Pancreas (tissue), 10 donors: ENCODE measurements around the gene ZDHHC22. TPM values are rescaled to one million over a fixed set of nuclear protein-coding genes. Genes with fewer than 3 reads are reported as not detected.

ENCODE experiments used
- ATAC-seq, 4 donors: fragments of 200-7000 bp; cut with Tn5 transposase; one replicate each; pipeline versions ENCODE4 v1.8.0 to v1.9.1; 2020; ENCODE audit warnings: mild to moderate bottlenecking in 4 of 4, moderate library complexity in 4 of 4
- DNase-seq, 6 donors: peaks; one replicate each; pipeline ENCODE4 v3.0.0-alpha.2; 2020
- FAIRE-seq: peaks from 2 replicates; lab custom pipeline; 2012; peaks lifted over from hg19 to GRCh38; lab: Jason Lieb, UNC
- H3K27ac ChIP-seq, 4 donors: fragments of 200-600 bp; sonication (generic); 1 replicate in 3 of 4; 2 replicates in 1 of 4; pipeline versions ENCODE4 v1.5.0 to v1.8.0; 2020
- H3K27me3 ChIP-seq, 4 donors: fragments of 200-600 bp; one replicate each; pipeline ENCODE4 v1.8.0; 2021
- H3K36me3 ChIP-seq, 3 donors: fragments of 200-600 bp; sonication (generic) in 1 of 3; one replicate each; pipeline versions ENCODE4 v1.5.0 to v1.8.0; 2020 to 2021
- H3K4me1 ChIP-seq, 3 donors: fragments of 200-600 bp; one replicate each; pipeline ENCODE4 v1.8.0; 2021
- H3K4me3 ChIP-seq, 4 donors: fragments of 200-600 bp; sonication (generic) in 2 of 4; one replicate each; pipeline versions ENCODE4 v1.5.0 to v1.8.0; 2020 to 2021
- H3K9me3 ChIP-seq, 4 donors: fragments of 200-600 bp; one replicate each; pipeline ENCODE4 v1.8.0; 2021
- WGBS, 2 donors: extraction: QIAGEN DNeasy Blood & Tissue Kit; methylation state at CpG; one replicate each; pipeline ENCODE4 v1.1.7; 2013; 5-methylcytosine and 5-hydroxymethylcytosine counted together
- intact Hi-C, 3 donors: fragments of 100-400 bp; cut with DNase I; formaldehyde crosslinking; loops; one replicate each; pipeline versions ENCODE4 v1.11.1 to v1.14.2; 2022
- polyA plus RNA-seq, 2 donors: library from polyadenylated mRNA; stranded (reverse); fragments of 200-250 nt; gene quantifications; one replicate each; pipeline ENCODE4 v1.2.3, GENCODE V29; 2013
- total RNA-seq, 6 donors: library from RNA; stranded (reverse); fragmentation: NEBNext Ultra II Directional in 4 of 6; extraction: Animal tissue kit (Norgen Biotek cat#: 25700) in 4 of 6; gene quantifications; one replicate each; pipeline versions ENCODE4 v1.2.1 to v1.2.4, GENCODE V29; 2021 to 2023
- TF ChIP-seq, protein P1 (sequence below), 4 donors: fragments of 200-600 bp; sonication (generic) in 3 of 4; IDR thresholded peaks; one replicate each; pipeline versions ENCODE4 v1.5.0 to v1.8.0; 2021; ENCODE audit warnings: antibody characterized with exemption in 4 of 4
- donor health status: healthy with polysubstance abuse.
- donor health status: DM: no; HTN: no; CAD: no; lungs with moderate emphysema.
- donor health status: DM: no; HTN: no; CAD: no.
- donor health status: control.
- donor health status: control.
- donor health status: Bipolar disorder and iron deficiency.
- donor health status: DM: yes; HTN: yes; CAD: no.
- donor health status: DM: no; HTN: no; CAD: no.
- donor health status: DM: no; HTN: no; CAD: no.
- donor health status: DM: yes; HTN: yes; CAD: no.

The ZDHHC22 gene
- total and polyA plus RNA-seq, 8 donors = 0.04 to 0.19 (median 0.04) TPM; not detected in 5

DNA sequence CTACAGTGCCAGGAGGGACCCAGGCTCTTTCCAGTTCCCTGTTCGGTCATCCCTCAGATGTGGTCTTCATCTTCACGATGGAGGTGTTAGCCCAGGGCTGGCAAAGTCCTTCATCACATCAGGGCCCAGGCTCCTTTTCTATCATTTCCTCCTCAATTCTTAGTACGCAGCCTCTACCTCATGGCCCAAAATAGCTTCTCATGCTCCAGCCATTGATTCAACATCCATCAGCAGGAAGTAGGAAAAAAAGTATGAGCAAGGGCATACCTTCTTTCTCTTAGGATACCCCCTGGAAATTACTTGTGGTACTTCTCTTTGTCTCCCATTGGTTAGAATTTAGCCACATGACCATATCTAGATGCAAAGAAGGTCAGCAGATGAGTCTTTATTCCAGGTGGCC, 12.2 kb upstream of the ZDHHC22 start:
- H3K27me3 ChIP-seq = no peaks in the 10 kb centered on the region
- TF ChIP-seq, protein P1, sequence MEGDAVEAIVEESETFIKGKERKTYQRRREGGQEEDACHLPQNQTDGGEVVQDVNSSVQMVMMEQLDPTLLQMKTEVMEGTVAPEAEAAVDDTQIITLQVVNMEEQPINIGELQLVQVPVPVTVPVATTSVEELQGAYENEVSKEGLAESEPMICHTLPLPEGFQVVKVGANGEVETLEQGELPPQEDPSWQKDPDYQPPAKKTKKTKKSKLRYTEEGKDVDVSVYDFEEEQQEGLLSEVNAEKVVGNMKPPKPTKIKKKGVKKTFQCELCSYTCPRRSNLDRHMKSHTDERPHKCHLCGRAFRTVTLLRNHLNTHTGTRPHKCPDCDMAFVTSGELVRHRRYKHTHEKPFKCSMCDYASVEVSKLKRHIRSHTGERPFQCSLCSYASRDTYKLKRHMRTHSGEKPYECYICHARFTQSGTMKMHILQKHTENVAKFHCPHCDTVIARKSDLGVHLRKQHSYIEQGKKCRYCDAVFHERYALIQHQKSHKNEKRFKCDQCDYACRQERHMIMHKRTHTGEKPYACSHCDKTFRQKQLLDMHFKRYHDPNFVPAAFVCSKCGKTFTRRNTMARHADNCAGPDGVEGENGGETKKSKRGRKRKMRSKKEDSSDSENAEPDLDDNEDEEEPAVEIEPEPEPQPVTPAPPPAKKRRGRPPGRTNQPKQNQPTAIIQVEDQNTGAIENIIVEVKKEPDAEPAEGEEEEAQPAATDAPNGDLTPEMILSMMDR (IDR thresholded peaks at IDR 0.05) = no peak
- FAIRE-seq = no peak

DNA sequence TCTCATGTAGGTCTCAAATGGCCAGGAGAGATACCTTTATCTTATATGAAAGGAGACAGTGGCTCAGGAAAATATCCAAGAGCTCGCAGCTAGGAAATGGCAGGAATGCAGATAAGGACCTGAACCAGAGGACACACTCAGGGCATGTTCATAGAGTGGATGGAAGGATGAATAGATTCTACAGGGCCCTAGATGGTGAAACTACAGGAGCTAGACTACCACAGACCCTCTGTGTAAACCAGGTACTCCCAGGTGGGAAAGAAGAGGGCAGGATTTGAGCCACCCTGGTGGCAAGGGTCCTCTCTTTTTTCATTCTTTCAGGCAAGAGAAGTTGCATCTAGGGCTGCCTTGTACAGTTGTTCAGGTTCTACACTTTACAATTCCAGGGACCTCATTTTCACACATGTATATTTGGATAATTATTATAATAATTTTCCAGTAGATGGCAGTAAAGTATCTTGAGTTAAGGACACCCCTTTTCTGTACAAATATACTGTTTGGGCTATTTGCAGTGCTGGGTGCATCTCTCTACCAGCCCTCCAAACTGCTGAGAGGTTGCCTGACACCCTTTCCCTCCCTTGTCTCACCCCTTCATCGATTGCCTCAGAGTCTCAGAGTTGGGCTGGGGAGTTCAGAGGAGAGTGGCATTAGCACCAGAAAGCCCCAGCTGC, 10.5 kb upstream of the ZDHHC22 start:
- TF ChIP-seq, protein P1 (IDR thresholded peaks at IDR 0.05) = no peak
- FAIRE-seq = no peak

More for the DNA sequence above, 12.2 kb upstream of the ZDHHC22 start:
- DNase-seq = no peak
- Histone ChIP-seq H3K4me3 (no peak overlapping the region), H3K27ac (no peak overlapping the region), H3K9me3 (no peaks in the 10 kb centered on the region), H3K36me3 (no peaks in the 10 kb centered on the region), H3K4me1 (no peaks in the 10 kb centered on the region)
- ATAC-seq = no peak
- WGBS, 2 donors = 81 to 93% methylated on average over 3 of the region's 3 CpGs
- intact Hi-C loops = loop anchor here in 1 of 3 donors (10.0 kb wide), 1 partner anchor 161 kb away; no protein-coding TSS in a partner anchor

DNA sequence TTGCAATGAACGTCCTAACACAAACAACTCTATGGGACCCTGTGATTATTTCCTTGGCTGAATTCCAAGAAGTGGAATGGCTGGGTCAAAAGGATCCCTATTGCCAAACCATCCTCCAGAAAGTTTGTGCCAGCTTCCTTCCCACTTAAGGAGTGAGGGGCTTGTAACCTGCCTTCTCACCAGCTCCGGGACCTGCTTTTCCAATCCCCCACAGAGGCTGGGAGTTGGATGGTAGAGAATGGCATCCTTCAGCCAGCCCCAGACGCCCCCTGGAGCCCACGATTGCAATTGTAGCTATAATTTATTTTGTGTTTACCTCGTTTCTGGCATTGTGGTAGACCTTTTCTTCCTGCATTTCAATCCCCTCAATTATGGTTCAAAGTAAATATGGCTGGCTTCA, 9.7 kb upstream of the ZDHHC22 start:
- H3K4me3 ChIP-seq = no peak overlapping the region
- intact Hi-C loops = loop anchor here in 1 of 3 donors (10.0 kb wide), 1 partner anchor 164 kb away; no protein-coding TSS in a partner anchor
- no peaks in the 10 kb centered on the region for H3K9me3 ChIP-seq
- 2% methylated on average over 5 of the region's 5 CpGs for WGBS, 2 donors
- no peaks in the 10 kb centered on the region for H3K36me3 ChIP-seq
- TF ChIP-seq, protein P1 (IDR thresholded peaks at IDR 0.05) = no peak
- no peaks in the 10 kb centered on the region for H3K27me3 ChIP-seq
- FAIRE-seq (no peak), DNase-seq (no peak), ATAC-seq (peak in 3 of 4 donors; percentile 35 to 53 (median 43))
- no peak overlapping the region for H3K27ac ChIP-seq
- no peaks in the 10 kb centered on the region for H3K4me1 ChIP-seq

More for the DNA sequence above, 10.5 kb upstream of the ZDHHC22 start:
- H3K4me1 ChIP-seq = no peaks in the 10 kb centered on the region
- intact Hi-C loops = loop anchor here in 1 of 3 donors (10.0 kb wide), 1 partner anchor 163 kb away; no protein-coding TSS in a partner anchor
- no peaks in the 10 kb centered on the region for H3K27me3 ChIP-seq
- H3K36me3 ChIP-seq = no peaks in the 10 kb centered on the region
- WGBS, 2 donors = 5 to 16% methylated on average over 2 of the region's 2 CpGs
- ATAC-seq = peak in 3 of 4 donors; percentile 81 to 83 (median 82)
- no peak overlapping the region for H3K4me3 ChIP-seq
- DNase-seq = no peak
- no peaks in the 10 kb centered on the region for H3K9me3 ChIP-seq
- no peak overlapping the region for H3K27ac ChIP-seq

DNA sequence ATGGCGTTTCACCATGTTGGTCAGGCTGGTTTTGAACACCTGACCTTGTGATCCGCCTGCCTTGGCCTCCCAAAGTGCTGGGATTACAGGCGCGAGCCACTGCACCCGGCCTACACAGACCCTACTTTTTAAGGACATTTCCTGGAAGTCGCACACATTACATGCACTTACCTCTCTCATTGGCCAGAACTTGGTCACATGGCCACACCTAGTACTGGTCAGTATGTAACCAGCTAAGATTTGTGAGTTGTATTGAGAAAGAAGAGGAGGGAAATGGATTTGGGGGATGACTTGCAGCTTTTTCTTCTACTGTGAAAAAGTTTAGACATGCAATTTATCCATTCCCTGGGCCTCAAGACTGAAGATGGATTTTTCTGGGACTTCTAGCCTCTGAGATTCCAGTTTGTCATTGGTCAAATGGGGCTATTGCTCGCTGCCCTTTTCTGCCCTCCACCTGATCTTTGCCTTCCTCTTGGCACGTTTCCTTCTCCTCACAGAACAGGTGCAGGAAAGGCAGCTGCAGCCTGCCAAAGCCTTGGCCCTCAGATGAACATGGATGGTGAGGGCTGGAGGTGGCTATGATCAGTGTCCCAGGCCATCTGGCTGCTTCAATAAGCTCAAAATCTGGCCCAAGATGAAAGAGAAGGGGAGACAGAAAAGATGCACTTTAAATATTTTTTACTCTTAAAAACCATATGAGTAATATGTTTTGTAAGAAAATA, 7.1 kb upstream of the ZDHHC22 start:
- ATAC-seq = no peak

More for the DNA sequence above, 7.1 kb upstream of the ZDHHC22 start:
- no peak overlapping the region for H3K27ac ChIP-seq
- no peaks in the 10 kb centered on the region for H3K36me3 ChIP-seq
- 53 to 66% methylated on average over 8 of the region's 8 CpGs for WGBS, 2 donors
- intact Hi-C loops = no loop called here
- no peak overlapping the region for H3K4me3 ChIP-seq
- no peaks in the 10 kb centered on the region for H3K4me1 ChIP-seq
- H3K27me3 ChIP-seq = peaks cover 0 to 13% (median 0%) of the 10 kb centered on the region in 4 donors
- no peaks in the 10 kb centered on the region for H3K9me3 ChIP-seq
- FAIRE-seq (no peak), DNase-seq (no peak)
- TF ChIP-seq, protein P1 (IDR thresholded peaks at IDR 0.05) = no peak
